Measurements from ENCODE around the gene BCL2. TPM values are rescaled to one million over a fixed set of nuclear protein-coding genes. Genes with fewer than 3 reads are reported as not detected.

Gene BCL2
- polyA plus RNA-seq, 1 experiment: 0.35 TPM

- ChIA-PET POLR2A (no interaction called here), CTCF (no interaction called here)
Measured at GRCh38 chr18:63208676-63209075, 110.9 kb downstream of the BCL2 start.

GRCh38 chr18:63207835-63208234, 111.7 kb downstream of the BCL2 start:
- Histone ChIP-seq H3K27ac (ENCODE audit: low read depth, low read length) (no peak overlapping the region), H3K27me3 (ENCODE audit: control insufficient read depth, insufficient read depth, low read length) (peaks cover 8% of the 10 kb centered on the region), H3K4me3 (ENCODE audit: low read depth, low read length) (no peak overlapping the region), H3K9me3 (ENCODE audit: control insufficient read depth, insufficient read depth, low read length) (no peaks in the 10 kb centered on the region)
- DNase-seq (ENCODE audit: low read depth, low spot score): no peak
- ChIA-PET CTCF (no interaction called here), POLR2A (no interaction called here)
- no peak for TF ChIP-seq CTCF (IDR thresholded peaks at IDR 0.05; ENCODE audit: low read depth, low read length)

More at GRCh38 chr18:63208676-63209075, 110.9 kb downstream of the BCL2 start:
- peaks cover 8% of the 10 kb centered on the region for H3K27me3 ChIP-seq (ENCODE audit: control insufficient read depth, insufficient read depth, low read length)
- H3K9me3 ChIP-seq (ENCODE audit: control insufficient read depth, insufficient read depth, low read length): no peaks in the 10 kb centered on the region
- DNase-seq (ENCODE audit: low read depth, low spot score): no peak
- TF ChIP-seq CTCF (IDR thresholded peaks at IDR 0.05; ENCODE audit: low read depth, low read length): no peak
- H3K4me3 ChIP-seq (ENCODE audit: low read depth, low read length): no peak overlapping the region
- H3K27ac ChIP-seq (ENCODE audit: low read depth, low read length): no peak overlapping the region

GRCh38 chr18:63207143-63207790, 112.3 kb downstream of the BCL2 start:
- no peaks in the 10 kb centered on the region for H3K9me3 ChIP-seq (ENCODE audit: control insufficient read depth, insufficient read depth, low read length)
- H3K27me3 ChIP-seq (ENCODE audit: control insufficient read depth, insufficient read depth, low read length): peaks cover 10% of the 10 kb centered on the region
- H3K27ac ChIP-seq (ENCODE audit: low read depth, low read length): no peak overlapping the region
- no peak for TF ChIP-seq CTCF (IDR thresholded peaks at IDR 0.05; ENCODE audit: low read depth, low read length)
- ChIA-PET POLR2A (no interaction called here), CTCF (no interaction called here)
- H3K4me3 ChIP-seq (ENCODE audit: low read depth, low read length): no peak overlapping the region
- DNase-seq (ENCODE audit: low read depth, low spot score): no peak

GRCh38 chr18:63206433-63207142, 113.0 kb downstream of the BCL2 start:
- no peak for TF ChIP-seq CTCF (IDR thresholded peaks at IDR 0.05; ENCODE audit: low read depth, low read length)
- DNase-seq (ENCODE audit: low read depth, low spot score): no peak
- ChIA-PET CTCF (no interaction called here), POLR2A (no interaction called here)
- Histone ChIP-seq H3K4me3 (ENCODE audit: low read depth, low read length) (no peak overlapping the region), H3K27me3 (ENCODE audit: control insufficient read depth, insufficient read depth, low read length) (peaks cover 10% of the 10 kb centered on the region), H3K27ac (ENCODE audit: low read depth, low read length) (no peak overlapping the region), H3K9me3 (ENCODE audit: control insufficient read depth, insufficient read depth, low read length) (no peaks in the 10 kb centered on the region)

- DNase-seq (ENCODE audit: low read depth, low spot score): no peak
- H3K27ac ChIP-seq (ENCODE audit: low read depth, low read length): no peak overlapping the region
- ChIA-PET CTCF (no interaction called here), POLR2A (no interaction called here)
- H3K4me3 ChIP-seq (ENCODE audit: low read depth, low read length): no peak overlapping the region
- no peak for TF ChIP-seq CTCF (IDR thresholded peaks at IDR 0.05; ENCODE audit: low read depth, low read length)
- no peaks in the 10 kb centered on the region for H3K9me3 ChIP-seq (ENCODE audit: control insufficient read depth, insufficient read depth, low read length)
- H3K27me3 ChIP-seq (ENCODE audit: control insufficient read depth, insufficient read depth, low read length): peaks cover 10% of the 10 kb centered on the region
Measured at GRCh38 chr18:63205791-63206252, 113.7 kb downstream of the BCL2 start.

Measured in AG04450 (cell line).